NCI-H2196 (cell line): ENCODE measurements around the gene DISC1.
"Not testable (repeated sequence)": the region's sequence is repeated elsewhere in the genome, so short reads cannot be mapped to it uniquely, and the experiment has no call there.

Source experiments
- DNase-seq: peaks from one replicate; lab custom pipeline; 2025; ENCODE audit not compliant: unreplicated experiment; lab: John Stamatoyannopoulos, UW

The DISC1 gene

GRCh38 chr1:231666937-231667608 lies 40.5 kb downstream of the DISC1 start:
- DNase-seq = no peak

DNA sequence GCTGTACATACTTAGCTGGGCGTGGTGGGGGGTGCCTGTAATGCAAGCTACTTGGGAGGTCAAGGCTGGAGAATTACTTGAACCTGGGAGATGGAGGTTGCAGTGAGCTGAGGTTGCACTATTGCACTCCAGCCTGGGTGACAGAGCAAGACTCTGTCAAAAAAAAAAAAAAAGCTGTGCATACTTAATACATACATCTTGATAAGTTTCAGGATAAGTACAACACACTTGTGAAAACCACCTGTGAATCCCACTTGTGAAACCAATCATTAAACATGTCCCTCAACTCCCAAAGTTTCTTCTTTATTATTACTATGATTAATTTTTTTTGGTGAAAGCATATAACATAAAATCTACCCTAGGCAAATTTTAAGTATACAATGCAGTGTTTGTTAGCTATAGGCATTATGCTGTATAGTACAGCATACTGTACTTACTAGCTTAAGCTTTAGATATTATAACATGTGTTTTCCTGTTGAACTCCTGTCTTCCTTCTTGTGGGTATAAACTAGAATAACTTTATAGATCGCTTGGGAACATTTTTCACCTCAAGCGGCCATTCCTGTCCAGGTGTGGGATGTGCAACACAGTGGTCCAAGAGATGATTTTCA lies 41.4 kb downstream of the DISC1 start:
- DNase-seq = no peak

GRCh38 chr1:231668826-231669225 lies 42.2 kb downstream of the DISC1 start:
- no peak for DNase-seq

DNA sequence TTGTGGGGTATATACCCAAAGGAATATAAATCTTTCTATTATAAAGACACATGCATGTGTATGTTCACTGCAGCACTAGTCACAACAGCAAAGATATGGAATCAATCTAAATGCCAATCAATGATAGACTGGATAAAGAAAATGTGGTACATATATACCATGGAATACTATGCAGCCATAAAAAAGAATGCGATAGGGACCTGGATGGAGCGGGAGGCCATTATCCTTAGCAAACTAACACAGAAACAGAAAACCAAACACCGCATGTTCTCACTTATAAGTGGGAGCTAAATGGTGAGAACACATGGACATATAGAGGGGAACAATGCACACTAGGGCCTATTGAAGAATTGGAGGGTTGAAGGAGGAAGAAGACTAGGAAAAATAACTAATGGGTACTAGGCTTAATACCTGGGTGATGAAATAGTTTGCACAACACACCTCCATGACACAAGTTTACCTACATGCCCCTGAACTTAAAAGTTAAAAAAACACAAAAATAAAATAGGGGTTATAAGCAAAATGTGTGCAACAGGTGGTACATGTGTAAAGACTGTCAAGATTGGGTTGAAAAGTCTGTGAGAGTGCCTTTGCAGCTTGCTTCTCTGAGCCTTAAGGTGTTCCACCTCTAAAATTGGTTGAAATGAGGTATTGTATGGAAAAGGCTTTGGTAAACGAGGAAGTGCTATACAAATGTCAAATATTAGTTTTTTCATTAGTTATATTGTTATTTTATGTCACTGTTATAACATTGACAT lies 43.5 kb downstream of the DISC1 start:
- not testable (repeated sequence) for DNase-seq

GRCh38 chr1:231670755-231671154 lies 44.2 kb downstream of the DISC1 start:
- no peak for DNase-seq

GRCh38 chr1:231674575-231674974 lies 48.0 kb downstream of the DISC1 start:
- no peak for DNase-seq

DNA sequence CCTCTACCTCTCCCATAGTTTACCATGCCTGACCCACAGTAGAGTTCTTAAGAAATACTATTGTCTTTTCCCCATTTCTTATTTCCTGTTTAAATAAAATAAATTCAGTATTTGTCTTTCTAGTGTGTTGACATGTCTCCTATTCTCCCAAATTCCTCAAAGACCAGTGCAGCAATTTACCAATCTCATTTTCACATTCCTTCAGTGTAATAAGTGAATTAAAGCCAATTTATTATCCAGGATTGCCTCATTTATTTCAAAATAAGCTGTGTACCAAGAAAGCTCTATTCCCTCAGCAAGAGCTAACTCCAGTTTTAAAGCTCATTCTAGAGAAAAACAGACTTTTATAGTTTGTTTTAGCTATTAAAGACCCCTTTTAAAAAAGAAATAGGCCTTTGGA lies 49.9 kb downstream of the DISC1 start:
- no peak for DNase-seq

DNA sequence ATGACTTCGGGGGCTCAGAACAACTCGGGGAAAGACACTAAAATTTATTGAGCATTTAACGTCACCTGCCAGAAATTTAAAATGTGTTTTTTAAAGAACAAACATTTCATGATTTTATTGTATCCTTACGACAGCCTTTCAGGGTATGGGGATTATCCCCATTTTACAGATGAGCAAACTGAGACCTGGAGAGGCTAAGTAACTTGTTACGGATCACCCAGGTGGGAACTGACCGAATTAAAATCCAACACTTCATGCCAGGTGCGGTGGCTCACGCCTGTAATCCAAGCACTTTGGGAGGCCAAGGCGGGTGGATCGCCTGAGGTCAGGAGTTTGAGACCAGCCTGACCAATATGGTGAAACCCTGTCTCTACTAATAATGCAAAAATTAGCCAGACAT lies 50.9 kb downstream of the DISC1 start:
- no peak for DNase-seq

- DNase-seq = no peak
Observed at GRCh38 chr1:231678011-231678432, 51.4 kb downstream of the DISC1 start.

GRCh38 chr1:231679109-231679508 lies 52.5 kb downstream of the DISC1 start:
- peak; percentile 42 for DNase-seq

- no peak for DNase-seq
Observed at GRCh38 chr1:231681006-231681405, 54.4 kb downstream of the DISC1 start.

DNA sequence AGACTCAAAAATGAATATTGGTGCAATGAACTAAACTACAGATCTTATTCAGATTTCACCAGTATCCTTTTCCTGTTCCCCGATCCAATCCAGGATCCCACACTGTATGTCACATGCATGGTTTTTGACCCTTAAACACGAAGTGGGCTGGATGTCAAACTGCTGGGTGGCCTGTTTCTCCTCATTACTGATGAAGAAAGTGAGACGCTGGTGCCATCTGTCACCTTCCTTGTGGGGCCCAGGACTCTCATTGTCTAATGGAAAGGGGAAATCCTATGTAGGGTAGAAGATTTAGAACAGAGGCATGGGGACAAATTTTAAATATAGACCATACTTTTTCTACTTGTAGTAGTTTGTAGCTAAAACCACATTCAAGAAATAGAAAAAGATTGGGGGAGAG lies 56.2 kb downstream of the DISC1 start:
- no peak for DNase-seq

DNA sequence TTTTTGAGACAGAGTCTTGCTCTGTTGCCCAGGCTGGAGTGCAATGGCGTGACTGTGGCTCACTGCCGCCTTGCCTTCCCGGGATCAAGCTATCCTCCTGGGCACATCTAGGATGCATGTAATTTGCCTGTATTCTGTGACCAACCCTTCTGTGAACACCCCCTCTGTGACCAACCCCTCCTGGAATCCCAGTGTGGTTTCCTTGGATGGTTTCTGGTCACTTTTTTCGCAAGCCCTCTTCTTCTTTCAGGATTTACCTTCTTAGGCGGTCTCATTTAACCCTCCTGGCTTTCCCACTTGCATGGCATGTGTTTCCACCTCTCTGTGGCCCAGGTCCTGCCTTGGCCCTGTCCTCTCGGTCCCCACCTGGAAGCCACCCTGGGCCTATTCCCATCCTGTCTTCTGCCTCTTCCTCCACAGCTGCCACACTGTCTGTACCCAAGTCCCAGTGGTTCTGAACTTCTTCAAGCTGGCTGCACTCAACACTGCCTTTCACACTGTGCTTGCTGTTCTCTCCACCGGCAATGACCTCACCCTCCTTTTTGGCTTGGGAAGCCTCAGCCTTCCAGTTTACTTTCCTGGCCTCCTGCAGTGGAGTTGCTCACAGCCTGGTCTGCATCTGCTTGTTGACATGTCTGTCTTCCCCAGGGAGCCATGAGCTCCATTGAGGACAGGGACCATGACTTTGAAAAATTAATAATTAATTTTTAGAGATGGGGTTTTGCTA lies 57.0 kb downstream of the DISC1 start:
- peak; percentile 48 for DNase-seq

GRCh38 chr1:231684356-231685244 lies 58.0 kb downstream of the DISC1 start:
- peak; percentile 77 for DNase-seq

DNA sequence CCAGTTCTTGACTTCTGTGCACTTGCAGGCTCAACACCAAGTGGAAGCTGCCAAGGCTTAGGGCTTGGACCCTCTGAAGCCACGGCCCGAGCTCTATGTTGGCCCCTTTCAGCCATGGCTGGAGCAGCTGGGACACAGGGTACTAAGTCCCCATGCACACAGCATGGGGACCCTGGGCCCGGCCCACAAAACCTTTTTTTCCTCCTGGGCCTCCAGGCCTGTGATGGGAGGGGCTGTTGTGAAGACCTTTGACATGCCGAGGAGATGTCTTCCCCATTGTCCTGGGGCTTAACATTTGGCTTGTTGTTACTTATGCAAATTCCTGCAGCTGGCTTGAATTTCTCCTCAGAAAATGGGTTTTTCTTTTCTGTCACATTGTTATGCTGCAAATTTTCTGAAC lies 59.8 kb downstream of the DISC1 start:
- no peak for DNase-seq

DNA sequence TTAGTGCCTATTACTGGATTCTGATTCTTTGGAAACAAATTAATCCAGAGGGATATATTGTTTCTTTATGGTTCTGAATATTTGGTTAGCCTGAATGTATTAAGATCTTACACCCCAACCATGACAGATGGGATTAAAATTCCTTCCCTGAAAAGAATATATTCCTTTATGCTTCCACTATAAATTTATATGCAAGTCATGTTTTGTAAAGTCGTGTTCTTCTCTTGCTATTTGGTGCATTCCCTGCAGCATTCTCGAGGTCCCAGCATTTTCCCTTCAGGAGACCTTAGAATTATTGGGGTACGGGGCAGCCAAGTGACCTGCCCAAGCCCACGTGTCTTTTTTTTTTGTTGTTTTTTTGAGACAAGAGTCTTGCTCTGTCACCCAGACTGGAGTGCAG lies 62.4 kb downstream of the DISC1 start:
- DNase-seq = no peak

GRCh38 chr1:231690059-231690458 lies 63.5 kb downstream of the DISC1 start:
- no peak for DNase-seq

DNA sequence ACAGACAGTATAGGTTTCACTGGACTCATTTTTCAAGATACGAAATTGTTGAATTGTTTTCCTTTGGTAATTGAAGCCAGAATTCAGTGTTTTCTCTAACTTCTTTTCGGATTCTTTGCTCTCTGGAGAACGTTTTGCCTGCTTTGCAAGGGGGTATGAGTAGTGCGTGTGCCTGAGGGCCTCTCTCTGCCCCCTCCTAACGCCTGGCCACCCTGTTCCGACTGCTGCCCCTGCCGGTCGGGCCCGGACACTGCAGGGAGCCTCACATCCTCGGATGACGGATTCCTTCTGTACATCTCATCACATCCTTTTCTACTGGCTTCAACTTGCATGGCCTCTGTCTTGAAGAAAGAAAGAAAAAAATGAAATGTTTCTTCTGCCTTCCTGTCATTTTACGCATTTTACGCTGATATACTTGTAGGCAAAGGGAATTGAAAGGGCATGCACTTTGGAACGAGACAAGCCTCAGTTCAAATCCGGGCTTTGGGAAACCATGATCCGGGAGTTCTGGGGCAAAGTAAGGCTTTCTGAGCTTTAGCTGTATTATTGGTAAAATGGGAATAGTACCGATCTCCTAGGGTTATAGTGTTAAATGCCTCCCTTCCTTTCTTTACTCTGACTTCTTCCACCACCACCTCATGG lies 65.1 kb downstream of the DISC1 start:
- no peak for DNase-seq

- DNase-seq = no peak
Observed at GRCh38 chr1:231693361-231694074, 66.9 kb downstream of the DISC1 start.

- DNase-seq = peak; percentile 8
Observed at GRCh38 chr1:231694075-231694431, 67.5 kb downstream of the DISC1 start.
